HG02763 (cell line): ENCODE results near the gene KCNJ18.
A peak's percentile ranks its signal among the peaks of the same experiment; 100 is the strongest.
"Not testable (repeated sequence)": the region's sequence is repeated elsewhere in the genome, so short reads cannot be mapped to it uniquely, and the experiment has no call there.

Source experiments
- ATAC-seq: cut with Tn5 transposase; IDR thresholded peaks from one replicate; pipeline ENCODE4 v1.9.1; 2021; ENCODE audit warnings: mild to moderate bottlenecking, moderate library complexity; ENCODE audit not compliant: unreplicated experiment

The KCNJ18 gene

GRCh38 chr17:21719511-21720226, 27.3 kb downstream of the KCNJ18 start:
- not testable (repeated sequence) for ATAC-seq

GRCh38 chr17:21720566-21720965, 28.2 kb downstream of the KCNJ18 start:
- not testable (repeated sequence) for ATAC-seq

- not testable (repeated sequence) for ATAC-seq
Observed at GRCh38 chr17:21722268-21722667, 29.9 kb downstream of the KCNJ18 start.

GRCh38 chr17:21724216-21725006, 32.1 kb downstream of the KCNJ18 start:
- not testable (repeated sequence) for ATAC-seq

GRCh38 chr17:21731076-21731475, 38.8 kb downstream of the KCNJ18 start:
- ATAC-seq, result not testable (repeated sequence)

- ATAC-seq, result not testable (repeated sequence)
Observed at GRCh38 chr17:21733931-21734330, 41.6 kb downstream of the KCNJ18 start.

- ATAC-seq, result not testable (repeated sequence)
Observed at GRCh38 chr17:21735814-21736213, 43.5 kb downstream of the KCNJ18 start.

- ATAC-seq, result not testable (repeated sequence)
Observed at GRCh38 chr17:21737015-21737580, 44.8 kb downstream of the KCNJ18 start.

GRCh38 chr17:21738241-21738640, 45.9 kb downstream of the KCNJ18 start:
- not testable (repeated sequence) for ATAC-seq

- ATAC-seq, result peak; percentile 52
Observed at GRCh38 chr17:21738877-21739474, 46.7 kb downstream of the KCNJ18 start.

- not testable (repeated sequence) for ATAC-seq
Observed at GRCh38 chr17:21739485-21739884, 47.2 kb downstream of the KCNJ18 start.

- not testable (repeated sequence) for ATAC-seq
Observed at GRCh38 chr17:21740836-21741235, 48.5 kb downstream of the KCNJ18 start.

- ATAC-seq, result not testable (repeated sequence)
Observed at GRCh38 chr17:21741520-21741919, 49.2 kb downstream of the KCNJ18 start.

GRCh38 chr17:21742326-21742725, 50.0 kb downstream of the KCNJ18 start:
- ATAC-seq, result no peak

GRCh38 chr17:21744151-21744550, 51.8 kb downstream of the KCNJ18 start:
- not testable (repeated sequence) for ATAC-seq

- not testable (repeated sequence) for ATAC-seq
Observed at GRCh38 chr17:21744621-21745020, 52.3 kb downstream of the KCNJ18 start.

GRCh38 chr17:21745385-21746054, 53.2 kb downstream of the KCNJ18 start:
- ATAC-seq, result not testable (repeated sequence)

GRCh38 chr17:21746415-21746814, 54.1 kb downstream of the KCNJ18 start:
- not testable (repeated sequence) for ATAC-seq

GRCh38 chr17:21747195-21747915, 55.0 kb downstream of the KCNJ18 start:
- not testable (repeated sequence) for ATAC-seq

- ATAC-seq, result not testable (repeated sequence)
Observed at GRCh38 chr17:21748686-21749085, 56.4 kb downstream of the KCNJ18 start.
